Thyroid gland (tissue), 4 donors: ENCODE results near the gene CYTH1.

Experiments
- POLR2A ChIP-seq, 2 donors: fragments of 450-650 bp; IDR thresholded peaks; one replicate each; pipeline ENCODE4 v1.6.1; 2017; ENCODE audit warnings: antibody characterized with exemption in 2 of 2, mild to moderate bottlenecking in 2 of 2, moderate library complexity in 1 of 2
- TF ChIP-seq, protein P1 (sequence below), 6 experiments: fragments of 200-600 bp in 3 of 6; fragments of 450-650 bp in 3 of 6; sonication (generic) in 3 of 6; IDR thresholded peaks; one replicate each; pipeline ENCODE4 v1.5.1; 2016 to 2019; ENCODE audit warnings: antibody characterized with exemption in 6 of 6, mild to moderate bottlenecking in 2 of 6, inconsistent platforms in 1 of 6, moderate library complexity in 1 of 6

GRCh38 chr17:78678711-78679110, 103.4 kb downstream of the CYTH1 start:
- TF ChIP-seq, protein P1, sequence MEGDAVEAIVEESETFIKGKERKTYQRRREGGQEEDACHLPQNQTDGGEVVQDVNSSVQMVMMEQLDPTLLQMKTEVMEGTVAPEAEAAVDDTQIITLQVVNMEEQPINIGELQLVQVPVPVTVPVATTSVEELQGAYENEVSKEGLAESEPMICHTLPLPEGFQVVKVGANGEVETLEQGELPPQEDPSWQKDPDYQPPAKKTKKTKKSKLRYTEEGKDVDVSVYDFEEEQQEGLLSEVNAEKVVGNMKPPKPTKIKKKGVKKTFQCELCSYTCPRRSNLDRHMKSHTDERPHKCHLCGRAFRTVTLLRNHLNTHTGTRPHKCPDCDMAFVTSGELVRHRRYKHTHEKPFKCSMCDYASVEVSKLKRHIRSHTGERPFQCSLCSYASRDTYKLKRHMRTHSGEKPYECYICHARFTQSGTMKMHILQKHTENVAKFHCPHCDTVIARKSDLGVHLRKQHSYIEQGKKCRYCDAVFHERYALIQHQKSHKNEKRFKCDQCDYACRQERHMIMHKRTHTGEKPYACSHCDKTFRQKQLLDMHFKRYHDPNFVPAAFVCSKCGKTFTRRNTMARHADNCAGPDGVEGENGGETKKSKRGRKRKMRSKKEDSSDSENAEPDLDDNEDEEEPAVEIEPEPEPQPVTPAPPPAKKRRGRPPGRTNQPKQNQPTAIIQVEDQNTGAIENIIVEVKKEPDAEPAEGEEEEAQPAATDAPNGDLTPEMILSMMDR (IDR thresholded peaks at IDR 0.05), result no peak
- no peak for TF ChIP-seq POLR2A (IDR thresholded peaks at IDR 0.05)
